Activated T-helper 17 cell treated with anti-CD3 and anti-CD28 coated beads, Interleukin-2, amount 50 U/mL, for 72 hours (primary cell): ENCODE results near the gene CD247. TPM values are rescaled to one million over a fixed set of nuclear protein-coding genes. Genes with fewer than 3 reads are reported as not detected.

Experiments used
- ATAC-seq: fragments of 150-1000 bp; cut with Tn5 transposase; replicated peaks from 2 replicates; pipeline ENCODE4 v1.10.0; 2021; ENCODE audit warnings: mild to moderate bottlenecking, moderate library complexity
- H3K27ac Mint-ChIP-seq: one replicate; pipeline ENCODE4 v1.8.0; 2022; ENCODE audit warnings: mixed read lengths
- H3K27me3 Mint-ChIP-seq: one replicate; pipeline ENCODE4 v1.8.0; 2022; ENCODE audit warnings: mixed read lengths
- H3K36me3 Mint-ChIP-seq: one replicate; pipeline ENCODE4 v1.8.0; 2022; ENCODE audit warnings: low read depth, mild to moderate bottlenecking, mixed read lengths
- H3K4me1 Mint-ChIP-seq: one replicate; pipeline ENCODE4 v1.8.0; 2022; ENCODE audit warnings: mixed read lengths
- H3K4me3 Mint-ChIP-seq: one replicate; pipeline ENCODE4 v1.8.0; 2022; ENCODE audit warnings: mild to moderate bottlenecking, mixed read lengths
- H3K9me3 Mint-ChIP-seq: one replicate; pipeline ENCODE4 v1.8.0; 2022; ENCODE audit warnings: mixed read lengths
- total RNA-seq, 2 donors: library from RNA; stranded (reverse); gene quantifications; one replicate each; pipeline ENCODE4 v1.2.3, GENCODE V29; 2022

CD247 gene
- total RNA-seq, 2 donors from 2014 or later, result 168 to 217 TPM

GRCh38 chr1:167476061-167476460 is 42.3 kb downstream of the CD247 start:
- Mint-ChIP-seq H3K4me3 (peak overlapping the region; percentile 72), H3K27me3 (no peaks in the 10 kb centered on the region), H3K27ac (peak overlapping the region; percentile 24), H3K36me3 (peaks cover 100% of the 10 kb centered on the region), H3K4me1 (peaks cover 70% of the 10 kb centered on the region), H3K9me3 (no peaks in the 10 kb centered on the region)
- no peak for ATAC-seq

DNA sequence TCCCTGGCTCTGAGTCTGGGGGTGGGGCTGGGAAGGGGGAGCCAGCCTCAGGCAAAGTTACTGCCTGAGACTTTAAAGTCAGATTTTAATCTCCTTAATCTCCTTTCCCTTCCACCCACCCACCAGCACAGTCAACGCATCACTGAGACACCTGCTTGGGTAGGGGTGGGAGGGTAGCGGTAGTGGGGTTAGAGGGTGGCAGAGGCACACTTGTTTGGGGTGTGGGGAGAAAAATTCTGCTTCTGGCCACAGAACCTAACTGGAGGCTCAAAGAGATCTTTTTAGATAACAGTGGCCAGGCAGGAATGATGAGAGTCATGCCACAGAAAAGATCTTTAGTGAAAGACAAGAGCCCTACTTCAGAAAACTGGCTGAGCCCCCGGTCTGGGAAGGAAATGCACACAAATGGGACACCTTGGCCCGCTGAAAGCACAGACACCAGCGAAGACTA is 44.1 kb downstream of the CD247 start:
- Mint-ChIP-seq H3K27me3 (no peaks in the 10 kb centered on the region), H3K4me3 (peak overlapping the region; percentile 72), H3K27ac (peak overlapping the region; percentile 65), H3K36me3 (peaks cover 96% of the 10 kb centered on the region), H3K9me3 (no peaks in the 10 kb centered on the region), H3K4me1 (peaks cover 54% of the 10 kb centered on the region)
- ATAC-seq, result peak; percentile 80

GRCh38 chr1:167473761-167474160 is 44.6 kb downstream of the CD247 start:
- H3K4me1 Mint-ChIP-seq, result peaks cover 50% of the 10 kb centered on the region
- peak; percentile 64 for ATAC-seq
- no peaks in the 10 kb centered on the region for H3K27me3 Mint-ChIP-seq
- H3K36me3 Mint-ChIP-seq, result peaks cover 96% of the 10 kb centered on the region
- peak overlapping the region; percentile 65 for H3K27ac Mint-ChIP-seq
- H3K4me3 Mint-ChIP-seq, result peak overlapping the region; percentile 72
- H3K9me3 Mint-ChIP-seq, result no peaks in the 10 kb centered on the region

GRCh38 chr1:167472752-167473521 is 45.4 kb downstream of the CD247 start:
- Mint-ChIP-seq H3K27ac (peak overlapping the region; percentile 65), H3K36me3 (peaks cover 96% of the 10 kb centered on the region), H3K4me3 (peak overlapping the region; percentile 72), H3K27me3 (no peaks in the 10 kb centered on the region), H3K9me3 (no peaks in the 10 kb centered on the region), H3K4me1 (peaks cover 43% of the 10 kb centered on the region)
- peak; percentile 51 for ATAC-seq

- Mint-ChIP-seq H3K4me1 (peaks cover 31% of the 10 kb centered on the region), H3K9me3 (no peaks in the 10 kb centered on the region), H3K36me3 (peaks cover 95% of the 10 kb centered on the region), H3K4me3 (no peak overlapping the region), H3K27ac (peak overlapping the region; percentile 65), H3K27me3 (no peaks in the 10 kb centered on the region)
- no peak for ATAC-seq
Measured at GRCh38 chr1:167471568-167471967, 46.8 kb downstream of the CD247 start.

GRCh38 chr1:167469280-167469965 is 48.9 kb downstream of the CD247 start:
- no peaks in the 10 kb centered on the region for H3K27me3 Mint-ChIP-seq
- no peak for ATAC-seq
- peak overlapping the region; percentile 74 for H3K27ac Mint-ChIP-seq
- H3K4me3 Mint-ChIP-seq, result no peak overlapping the region
- H3K36me3 Mint-ChIP-seq, result peaks cover 92% of the 10 kb centered on the region
- H3K9me3 Mint-ChIP-seq, result no peaks in the 10 kb centered on the region
- peaks cover 30% of the 10 kb centered on the region for H3K4me1 Mint-ChIP-seq

GRCh38 chr1:167467752-167468151 is 50.6 kb downstream of the CD247 start:
- Mint-ChIP-seq H3K27me3 (no peaks in the 10 kb centered on the region), H3K4me3 (no peak overlapping the region), H3K36me3 (peaks cover 92% of the 10 kb centered on the region), H3K9me3 (no peaks in the 10 kb centered on the region), H3K27ac (no peak overlapping the region), H3K4me1 (peaks cover 18% of the 10 kb centered on the region)
- no peak for ATAC-seq

GRCh38 chr1:167467126-167467710 is 51.1 kb downstream of the CD247 start:
- no peaks in the 10 kb centered on the region for H3K9me3 Mint-ChIP-seq
- peaks cover 20% of the 10 kb centered on the region for H3K4me1 Mint-ChIP-seq
- no peak overlapping the region for H3K4me3 Mint-ChIP-seq
- no peak overlapping the region for H3K27ac Mint-ChIP-seq
- peaks cover 90% of the 10 kb centered on the region for H3K36me3 Mint-ChIP-seq
- ATAC-seq, result no peak
- no peaks in the 10 kb centered on the region for H3K27me3 Mint-ChIP-seq

- Mint-ChIP-seq H3K27me3 (no peaks in the 10 kb centered on the region), H3K36me3 (peaks cover 87% of the 10 kb centered on the region), H3K4me3 (peak overlapping the region; percentile 8), H3K9me3 (no peaks in the 10 kb centered on the region), H3K27ac (peak overlapping the region; percentile 88), H3K4me1 (peaks cover 20% of the 10 kb centered on the region)
- no peak for ATAC-seq
Measured at GRCh38 chr1:167465743-167466142, 52.6 kb downstream of the CD247 start.

DNA sequence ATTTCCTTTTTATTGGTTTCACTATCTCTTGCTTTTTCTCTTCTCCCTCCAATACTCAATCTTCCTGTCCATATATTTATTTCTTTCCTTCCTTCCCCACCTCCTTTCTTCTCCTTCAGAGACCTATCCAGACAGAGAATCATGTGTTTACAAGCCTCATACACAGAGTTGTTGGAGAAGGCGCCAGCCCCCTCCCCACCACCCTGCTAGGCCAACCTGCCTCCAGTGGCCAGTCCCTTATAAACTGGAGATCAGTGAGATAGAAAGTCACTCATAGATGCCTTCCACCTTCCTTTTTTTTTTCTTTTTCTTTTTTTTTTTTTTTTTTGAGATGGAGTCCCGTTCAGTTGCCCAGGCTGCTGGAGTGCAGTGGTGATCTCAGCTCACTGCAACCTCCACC is 53.3 kb downstream of the CD247 start:
- Mint-ChIP-seq H3K4me3 (peak overlapping the region; percentile 7), H3K9me3 (no peaks in the 10 kb centered on the region), H3K27ac (peak overlapping the region; percentile 88), H3K4me1 (peaks cover 20% of the 10 kb centered on the region), H3K36me3 (peaks cover 92% of the 10 kb centered on the region), H3K27me3 (no peaks in the 10 kb centered on the region)
- no peak for ATAC-seq

DNA sequence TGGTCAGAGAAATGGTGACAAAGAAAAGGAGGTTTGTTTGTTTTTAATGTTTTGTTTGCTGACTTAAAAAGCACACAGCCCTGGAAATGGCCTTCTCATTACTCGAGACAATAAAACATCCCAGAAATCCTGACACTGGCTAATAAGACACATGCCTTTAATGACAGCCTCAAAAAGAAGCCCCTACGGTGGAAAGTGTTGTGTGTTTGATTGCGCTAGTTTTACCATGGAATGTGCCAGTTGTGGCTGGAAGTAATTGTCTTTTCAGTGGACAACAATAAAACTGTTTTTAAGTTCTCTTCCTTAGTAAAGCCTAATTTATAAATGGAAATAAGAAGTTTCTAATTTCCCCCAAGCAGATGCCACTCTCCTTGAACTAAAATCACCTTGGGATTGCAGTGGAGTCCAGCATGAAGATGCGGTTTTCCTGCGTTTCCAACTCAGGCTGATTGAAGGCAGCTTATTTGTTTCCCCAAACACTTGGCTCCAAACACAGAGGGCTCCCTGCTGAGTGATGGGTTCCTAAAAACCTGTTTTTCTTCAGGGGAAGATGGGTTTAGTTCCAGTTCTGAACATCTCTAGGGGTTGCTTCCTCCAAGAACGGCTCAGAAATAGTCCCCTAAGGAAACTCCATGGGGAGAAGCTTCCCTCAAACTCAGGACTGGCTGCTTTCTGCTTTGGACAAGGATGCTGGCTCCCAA is 54.3 kb downstream of the CD247 start:
- no peak overlapping the region for H3K4me3 Mint-ChIP-seq

GRCh38 chr1:167463080-167463479 is 55.2 kb downstream of the CD247 start:
- no peaks in the 10 kb centered on the region for H3K27me3 Mint-ChIP-seq
- H3K27ac Mint-ChIP-seq, result peak overlapping the region; percentile 88
- H3K9me3 Mint-ChIP-seq, result no peaks in the 10 kb centered on the region
- ATAC-seq, result no peak
- H3K4me3 Mint-ChIP-seq, result peak overlapping the region; percentile 55
- peaks cover 90% of the 10 kb centered on the region for H3K36me3 Mint-ChIP-seq
- peaks cover 23% of the 10 kb centered on the region for H3K4me1 Mint-ChIP-seq

More for the DNA sequence above, 54.3 kb downstream of the CD247 start:
- no peak for ATAC-seq
- H3K27ac Mint-ChIP-seq, result peak overlapping the region; percentile 88
- peaks cover 91% of the 10 kb centered on the region for H3K36me3 Mint-ChIP-seq
- H3K27me3 Mint-ChIP-seq, result no peaks in the 10 kb centered on the region
- no peaks in the 10 kb centered on the region for H3K9me3 Mint-ChIP-seq
- H3K4me1 Mint-ChIP-seq, result peaks cover 20% of the 10 kb centered on the region

GRCh38 chr1:167462341-167462740 is 56.0 kb downstream of the CD247 start:
- Mint-ChIP-seq H3K27me3 (no peaks in the 10 kb centered on the region), H3K36me3 (peaks cover 90% of the 10 kb centered on the region), H3K9me3 (no peaks in the 10 kb centered on the region), H3K4me3 (peak overlapping the region; percentile 55), H3K4me1 (peaks cover 29% of the 10 kb centered on the region), H3K27ac (peak overlapping the region; percentile 88)
- no peak for ATAC-seq

- no peaks in the 10 kb centered on the region for H3K27me3 Mint-ChIP-seq
- H3K27ac Mint-ChIP-seq, result peak overlapping the region; percentile 52
- peaks cover 34% of the 10 kb centered on the region for H3K4me1 Mint-ChIP-seq
- peak overlapping the region; percentile 33 for H3K4me3 Mint-ChIP-seq
- no peaks in the 10 kb centered on the region for H3K9me3 Mint-ChIP-seq
- ATAC-seq, result peak; percentile 2
- H3K36me3 Mint-ChIP-seq, result peaks cover 86% of the 10 kb centered on the region
Measured at GRCh38 chr1:167460836-167461235, 57.5 kb downstream of the CD247 start.
